ENCODE data around the gene SACS. TPM values are rescaled to one million over a fixed set of nuclear protein-coding genes. Genes with fewer than 3 reads are reported as not detected.

Gene SACS
- total and polyA plus RNA-seq, 2 donors (not counting 1 experiment from before 2014, with no cell fraction given): 6.8 to 21.4 TPM

DNA sequence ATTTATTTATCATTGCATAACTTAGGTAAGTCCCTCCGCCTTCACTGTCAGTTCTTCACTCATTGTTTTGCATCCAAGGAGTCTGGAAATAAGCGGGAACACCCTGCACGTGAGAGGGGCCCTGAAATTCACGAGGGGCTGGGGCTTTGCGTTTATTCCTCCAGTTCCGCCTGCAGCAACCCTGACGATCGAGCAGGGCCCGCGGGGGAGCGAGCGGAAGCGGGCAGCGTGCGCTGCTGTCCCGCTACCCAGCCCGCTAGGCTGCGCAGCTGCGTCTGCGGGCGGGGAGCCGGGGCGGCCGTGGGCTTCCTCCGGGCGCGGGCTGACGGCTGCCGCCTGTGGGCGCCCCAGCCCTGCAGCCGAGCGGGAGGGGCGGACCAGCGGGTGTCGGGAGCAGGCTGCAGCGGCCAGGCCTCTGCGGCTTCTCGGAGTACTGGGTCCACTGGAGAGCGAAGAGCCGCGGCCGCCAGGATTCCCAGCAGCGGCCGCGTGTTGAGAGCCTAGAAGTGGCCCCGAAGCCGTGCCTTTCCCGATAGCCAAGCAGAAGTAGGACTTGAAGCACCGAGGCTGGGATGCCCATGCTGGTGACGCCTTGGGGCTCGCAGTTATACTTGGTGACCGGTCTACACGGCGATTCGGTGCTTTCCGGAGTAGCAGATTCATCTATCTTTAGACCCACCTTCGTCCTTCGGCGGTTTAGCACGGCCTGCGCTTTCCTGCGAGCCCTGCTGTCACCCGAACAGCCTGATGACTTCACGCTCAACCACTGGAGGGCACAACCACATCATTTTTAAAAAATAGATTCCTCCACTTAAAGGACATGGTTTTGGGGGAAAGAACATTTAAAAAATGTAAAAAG is 32.9 kb upstream of the SACS start:
- H3K4me3 Mint-ChIP-seq: peak overlapping the region; percentile 87
- H3K79me2 ChIP-seq (ENCODE audit: control insufficient read depth, insufficient read depth, low read length): no peaks in the 10 kb centered on the region
- peaks cover 0 to 27% (median 9%) of the 10 kb centered on the region in 4 experiments for H3K27me3 ChIP-seq (replicated peaks in 1 of 4; ENCODE audit: control extremely low read depth in 1 of 4, control insufficient read depth in 3 of 4, insufficient read depth in 4 of 4, low read length in 3 of 4)
- no peaks in the 10 kb centered on the region for H3K9me3 Mint-ChIP-seq (ENCODE audit: insufficient read depth)
- peaks cover 8% of the 10 kb centered on the region for H3K4me1 Mint-ChIP-seq
- POLR2A ChIA-PET: interaction anchor here (0.6 kb wide), 1 partner anchor 50 kb away, joined by 3 read pairs; no protein-coding TSS in a partner anchor
- H3K4me3 ChIP-seq (ENCODE audit: control extremely low read depth in 1 of 5, extremely low read depth in 1 of 5, insufficient read depth in 1 of 5, low read depth in 2 of 5, low read length in 4 of 5): peak overlapping the region; percentile 42 to 70 (median 53)
- peak; percentile 89 for ATAC-seq (ENCODE audit: low read depth)
- 2% methylated on average over 61 of the region's 64 CpGs for WGBS (ENCODE audit: insufficient coverage)
- peaks cover 4 to 12% of the 10 kb centered on the region in 2 donors for H3K4me1 ChIP-seq (ENCODE audit: control insufficient read depth in 2 of 2, insufficient read depth in 2 of 2, low read length in 2 of 2)
- H3K4me2 ChIP-seq (replicated peaks; ENCODE audit: low read depth, low read length, poor library complexity, severe bottlenecking): peak overlapping the region; percentile 81
- H3K27ac Mint-ChIP-seq: peak overlapping the region; percentile 46
- H3K36me3 ChIP-seq (replicated peaks in 1 of 2; ENCODE audit: control extremely low read depth in 1 of 2, control insufficient read depth in 1 of 2, extremely low read depth in 1 of 2, insufficient read depth in 2 of 2, low read length in 1 of 2): no peaks in the 10 kb centered on the region
- peak overlapping the region; percentile 53 for H3K9ac ChIP-seq (ENCODE audit: low read length)
- H3K9me3 ChIP-seq (ENCODE audit: control extremely low read depth in 1 of 3, control insufficient read depth in 2 of 3, insufficient read depth in 1 of 3, low read length in 2 of 3): peaks cover 0 to 3% (median 0%) of the 10 kb centered on the region in 3 donors
- H3K27ac ChIP-seq (ENCODE audit: low read length in 2 of 2): no peak overlapping the region
- CTCF ChIA-PET: interaction anchor here (0.5 to 4.8 kb wide), 17 partner anchors 9 to 1812 kb away, joined by 3 to 28 read pairs (median 3); partner anchors contain the start of genes C1QTNF9B and MIPEP
- DNase-seq: peak; percentile 77
- no peaks in the 10 kb centered on the region for H4K20me1 ChIP-seq (ENCODE audit: control insufficient read depth, insufficient read depth, low read length, poor library complexity, severe bottlenecking)
- TF ChIP-seq, protein P1, sequence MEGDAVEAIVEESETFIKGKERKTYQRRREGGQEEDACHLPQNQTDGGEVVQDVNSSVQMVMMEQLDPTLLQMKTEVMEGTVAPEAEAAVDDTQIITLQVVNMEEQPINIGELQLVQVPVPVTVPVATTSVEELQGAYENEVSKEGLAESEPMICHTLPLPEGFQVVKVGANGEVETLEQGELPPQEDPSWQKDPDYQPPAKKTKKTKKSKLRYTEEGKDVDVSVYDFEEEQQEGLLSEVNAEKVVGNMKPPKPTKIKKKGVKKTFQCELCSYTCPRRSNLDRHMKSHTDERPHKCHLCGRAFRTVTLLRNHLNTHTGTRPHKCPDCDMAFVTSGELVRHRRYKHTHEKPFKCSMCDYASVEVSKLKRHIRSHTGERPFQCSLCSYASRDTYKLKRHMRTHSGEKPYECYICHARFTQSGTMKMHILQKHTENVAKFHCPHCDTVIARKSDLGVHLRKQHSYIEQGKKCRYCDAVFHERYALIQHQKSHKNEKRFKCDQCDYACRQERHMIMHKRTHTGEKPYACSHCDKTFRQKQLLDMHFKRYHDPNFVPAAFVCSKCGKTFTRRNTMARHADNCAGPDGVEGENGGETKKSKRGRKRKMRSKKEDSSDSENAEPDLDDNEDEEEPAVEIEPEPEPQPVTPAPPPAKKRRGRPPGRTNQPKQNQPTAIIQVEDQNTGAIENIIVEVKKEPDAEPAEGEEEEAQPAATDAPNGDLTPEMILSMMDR (IDR thresholded peaks at IDR 0.05): peak; percentile 68
- no peak for TF ChIP-seq EZH2 (IDR thresholded peaks at IDR 0.05; ENCODE audit: borderline replicate concordance, insufficient read depth, low read depth, low read length, poor library complexity, severe bottlenecking)
- peak overlapping the region; percentile 79 for H2AFZ ChIP-seq (ENCODE audit: insufficient read depth, low read depth, low read length, poor library complexity, severe bottlenecking)
- peaks cover 58% of the 10 kb centered on the region for H3K27me3 Mint-ChIP-seq
- intact Hi-C loops (cut with micrococcal nuclease): loop anchor here (1.0 to 10.0 kb wide), 8 partner anchors 92 to 1818 kb away; partner anchors contain the start of genes MIPEP and MTMR6
